GM03348 (cell line): ENCODE results near the gene GPC1.
A peak's percentile ranks its signal among the peaks of the same experiment; 100 is the strongest.

Experiments used
- DNase-seq: peaks from one replicate; pipeline ENCODE4 v3.0.0; 2012; ENCODE audit warnings: low spot score

Gene GPC1

DNA sequence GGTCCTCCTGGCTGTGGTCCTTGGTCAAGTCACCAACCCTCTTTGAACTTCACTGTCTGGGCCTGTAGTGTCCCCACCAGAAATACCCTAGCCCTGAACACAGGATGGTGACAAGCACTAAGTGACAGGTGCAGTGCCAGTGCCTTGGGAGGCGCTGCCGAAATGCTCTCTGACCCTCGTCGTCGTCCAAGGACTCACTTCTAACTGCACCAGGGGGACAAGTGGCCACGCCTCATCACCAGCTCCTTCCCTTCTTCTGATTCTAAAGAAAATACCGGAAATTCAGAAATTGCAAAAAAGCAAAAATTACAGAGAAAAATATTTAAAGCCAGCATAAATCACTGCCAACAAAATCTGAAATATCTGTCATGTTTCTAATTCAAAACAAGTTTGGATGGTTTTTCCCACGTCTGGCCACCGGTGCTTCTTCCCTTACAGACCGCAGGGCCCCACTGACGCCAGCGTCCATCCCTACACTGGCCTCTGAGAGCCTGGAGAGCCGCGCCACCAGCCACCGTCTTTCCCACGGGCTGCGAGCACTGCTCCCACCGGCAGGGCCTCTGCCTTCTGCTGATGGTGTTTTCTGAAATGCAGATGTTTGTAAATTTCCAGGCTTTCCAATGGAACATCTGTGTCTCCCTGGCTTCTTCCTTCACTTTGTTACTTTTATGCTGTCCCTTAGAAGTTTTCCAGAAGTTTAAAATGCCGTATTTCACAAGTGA lies 37.4 kb upstream of the GPC1 start:
- DNase-seq: peak; percentile 15

DNA sequence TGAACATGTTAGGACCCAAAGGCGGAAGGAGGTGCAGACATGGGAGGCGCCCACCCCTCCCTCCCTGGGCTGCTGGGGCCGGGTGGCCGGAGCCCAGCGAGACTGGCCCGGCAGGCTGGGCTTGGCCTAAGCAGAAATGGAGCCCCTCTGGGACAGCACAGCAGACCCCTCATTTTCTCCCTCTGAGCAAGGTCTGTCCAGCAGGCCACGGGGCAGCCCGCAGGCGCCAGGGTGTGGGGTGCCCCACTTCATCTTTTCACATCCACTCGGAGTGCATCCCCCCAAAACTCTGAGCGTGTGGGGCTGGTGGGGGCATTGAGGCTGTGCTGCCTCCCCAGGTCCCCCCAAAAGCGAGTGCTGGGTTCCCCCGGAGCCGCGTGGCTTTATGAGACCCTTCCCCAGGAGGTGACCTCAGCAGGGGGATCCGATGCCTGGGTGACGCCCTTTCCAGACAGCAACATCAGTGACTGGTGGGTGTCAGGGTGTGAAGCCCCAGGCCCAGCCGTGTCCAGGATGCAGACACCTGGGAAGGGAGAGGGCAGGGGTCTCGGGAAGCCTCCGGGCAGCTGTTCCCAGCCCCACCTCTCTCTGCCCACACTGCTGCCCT lies 36.7 kb upstream of the GPC1 start:
- DNase-seq: peak; percentile 5

DNA sequence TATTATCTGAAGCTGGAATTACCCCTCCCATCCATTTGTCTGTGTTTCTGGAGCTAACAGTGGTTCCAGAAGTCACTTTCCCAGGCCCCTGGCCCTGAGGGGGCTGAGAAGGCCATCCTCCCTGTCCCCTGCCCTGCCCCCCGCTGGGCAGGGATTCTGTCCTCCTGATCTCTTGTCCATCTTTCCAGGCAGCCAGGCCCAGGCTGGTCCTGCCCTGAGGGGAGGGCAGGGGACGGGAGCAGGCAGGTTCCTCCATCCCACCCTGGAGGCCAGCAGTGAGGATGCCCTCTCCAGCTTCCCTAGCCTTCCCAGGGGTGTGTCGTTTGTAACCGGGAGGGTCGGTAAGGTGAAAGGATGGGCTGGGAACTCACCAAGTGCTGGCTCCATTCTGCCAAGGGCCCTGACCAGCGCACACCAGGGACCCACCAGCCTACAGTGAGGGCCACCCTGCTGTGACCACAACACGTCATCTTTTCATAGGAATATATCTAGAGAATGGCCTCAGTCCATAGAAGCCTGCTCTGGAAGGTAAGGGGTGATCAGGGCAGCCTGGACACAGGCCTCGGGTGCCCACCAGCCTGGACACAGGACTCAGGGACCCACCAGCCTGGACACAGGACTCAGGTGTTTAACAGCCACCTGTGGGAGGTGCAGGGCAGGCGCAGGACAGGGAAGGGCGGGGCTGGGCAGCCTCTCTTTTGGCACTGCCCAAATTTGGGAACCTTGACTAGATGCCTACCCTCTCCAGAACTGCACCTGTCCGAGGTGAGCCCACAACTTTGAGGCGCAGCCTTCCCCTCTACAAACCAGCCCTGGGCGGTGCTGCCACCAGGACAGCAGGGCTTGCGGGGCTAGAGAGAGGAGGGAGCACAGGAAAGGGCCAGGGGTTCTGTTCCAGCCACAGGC lies 35.8 kb upstream of the GPC1 start:
- DNase-seq: peak; percentile 6

DNA sequence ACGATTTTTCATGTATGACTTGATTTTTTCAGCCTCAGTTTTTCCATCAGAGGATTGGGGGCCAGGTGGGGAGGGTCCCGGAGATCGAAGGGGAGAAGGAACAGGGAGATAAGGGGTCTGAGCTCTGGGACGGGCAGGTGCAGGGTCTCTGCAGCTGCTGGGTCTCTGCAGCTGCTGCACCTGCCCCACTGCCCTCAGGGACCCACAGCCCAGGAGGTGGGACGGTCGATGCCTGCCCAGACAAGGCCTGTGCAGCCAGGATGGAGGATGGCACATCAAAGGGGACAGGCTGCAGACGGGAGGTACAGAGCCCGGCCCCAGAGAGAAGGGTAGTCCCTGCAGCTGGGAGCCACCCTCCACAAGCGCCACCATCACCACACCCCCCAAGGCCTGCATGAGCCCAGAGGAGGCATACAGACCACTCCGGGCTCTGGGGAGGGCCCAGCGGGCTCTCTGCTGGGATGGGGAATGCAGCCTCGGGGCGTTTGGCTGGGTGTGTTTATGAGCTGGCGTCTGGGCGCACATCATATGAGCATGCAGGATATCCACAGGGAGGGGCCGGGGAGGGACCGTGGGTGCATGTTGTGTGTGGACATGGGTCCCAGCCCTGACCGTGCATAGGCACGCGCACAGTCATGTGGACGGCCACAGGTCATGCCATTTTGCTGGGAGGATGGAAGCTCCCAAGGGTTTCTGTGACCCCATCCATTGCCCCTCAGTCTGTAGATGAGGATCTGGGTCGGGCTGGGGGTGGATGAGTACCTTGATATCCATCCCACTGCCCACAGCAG lies 34.9 kb upstream of the GPC1 start:
- peak; percentile 2 for DNase-seq

DNA sequence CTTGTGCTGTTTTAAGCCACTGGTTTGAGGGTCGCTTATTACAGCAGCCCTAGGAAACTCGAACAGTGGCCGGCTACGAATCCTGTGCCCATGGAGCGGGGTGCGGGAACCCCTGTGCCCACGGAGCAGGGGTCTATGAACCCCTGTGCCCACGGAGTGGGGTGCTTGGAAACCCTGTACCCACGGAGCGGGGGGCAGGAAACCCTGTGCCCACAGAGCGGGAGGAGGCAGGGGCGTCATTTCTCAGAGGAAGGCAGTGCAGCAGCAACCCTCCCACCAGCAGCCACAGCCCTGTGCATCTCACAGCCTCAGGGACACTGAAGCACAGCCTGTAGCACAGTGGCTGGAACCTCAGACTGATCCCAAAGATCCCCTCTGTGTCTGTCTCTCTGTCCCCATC lies 34.2 kb upstream of the GPC1 start:
- peak; percentile 6 for DNase-seq

DNA sequence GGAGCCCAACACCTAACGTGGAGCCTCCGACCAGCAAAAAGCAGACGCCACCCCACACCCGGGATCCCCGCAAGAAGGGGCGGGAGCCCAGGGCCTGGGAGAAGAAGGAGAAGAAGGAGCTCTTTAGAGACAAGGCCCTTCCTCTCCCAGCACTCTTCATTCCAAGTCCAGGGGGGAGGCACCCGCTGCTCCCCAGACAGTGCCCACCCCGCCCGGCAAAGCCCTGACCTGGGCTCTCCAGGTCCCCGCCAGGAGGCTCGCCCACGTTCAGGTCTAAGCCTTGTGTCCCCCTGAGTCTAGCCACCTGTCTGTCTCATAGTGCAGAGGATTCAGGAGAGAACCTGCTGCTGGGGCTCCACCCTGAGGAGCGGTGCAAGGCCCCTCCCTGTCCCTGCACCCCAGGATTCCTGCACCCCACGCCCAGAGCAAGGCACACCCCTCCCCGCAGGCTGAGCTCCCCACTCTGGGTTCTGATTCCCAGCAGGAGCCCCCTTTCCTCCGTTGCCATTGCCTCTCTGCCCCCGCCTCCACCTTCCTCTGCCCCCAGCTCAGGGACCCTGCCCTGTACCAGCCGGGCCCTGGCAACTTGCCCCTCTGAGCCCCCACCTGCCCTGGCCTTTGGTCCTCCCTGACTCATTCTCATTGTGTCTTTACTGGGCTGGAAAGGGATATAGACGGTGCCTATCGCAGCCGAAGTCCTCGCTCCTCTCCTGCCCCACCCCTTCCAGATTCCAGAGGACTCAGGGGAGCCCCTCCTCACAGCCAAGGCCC lies 33.5 kb upstream of the GPC1 start:
- DNase-seq: no peak

DNA sequence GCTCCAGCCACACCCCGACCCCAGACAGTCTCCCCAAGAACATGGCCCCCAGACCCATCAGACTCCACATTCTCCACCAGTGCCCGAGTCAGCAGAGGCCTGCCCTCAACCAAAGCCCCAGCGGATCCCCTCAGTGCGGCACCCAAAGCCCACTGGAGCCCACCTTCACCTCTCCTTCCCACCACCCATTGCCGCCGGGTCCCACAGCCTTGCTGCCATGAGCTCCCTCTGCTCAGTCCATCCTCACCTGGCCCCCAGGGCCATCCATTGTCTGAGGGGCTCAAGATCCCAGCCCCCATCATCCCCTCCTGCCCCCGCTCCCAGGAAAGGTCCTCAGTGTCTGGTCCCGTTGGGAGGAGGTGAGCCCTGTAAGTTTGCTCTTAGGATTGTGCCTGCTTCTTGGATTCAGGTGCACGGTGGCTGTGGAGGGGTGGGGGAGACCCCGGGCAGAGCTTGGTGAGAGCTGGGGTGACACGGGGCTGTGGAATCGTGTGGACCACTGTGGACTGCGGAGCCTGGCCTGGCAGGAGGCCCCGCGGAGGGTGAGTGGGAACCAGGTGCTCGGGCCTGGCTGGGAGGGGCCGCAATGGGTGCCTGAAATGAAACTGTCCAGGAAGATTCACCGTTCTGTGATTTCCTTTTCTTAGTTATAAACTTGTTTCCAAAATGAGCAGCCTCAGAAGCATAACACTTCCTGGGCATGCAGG lies 32.7 kb upstream of the GPC1 start:
- DNase-seq: peak; percentile 2

DNA sequence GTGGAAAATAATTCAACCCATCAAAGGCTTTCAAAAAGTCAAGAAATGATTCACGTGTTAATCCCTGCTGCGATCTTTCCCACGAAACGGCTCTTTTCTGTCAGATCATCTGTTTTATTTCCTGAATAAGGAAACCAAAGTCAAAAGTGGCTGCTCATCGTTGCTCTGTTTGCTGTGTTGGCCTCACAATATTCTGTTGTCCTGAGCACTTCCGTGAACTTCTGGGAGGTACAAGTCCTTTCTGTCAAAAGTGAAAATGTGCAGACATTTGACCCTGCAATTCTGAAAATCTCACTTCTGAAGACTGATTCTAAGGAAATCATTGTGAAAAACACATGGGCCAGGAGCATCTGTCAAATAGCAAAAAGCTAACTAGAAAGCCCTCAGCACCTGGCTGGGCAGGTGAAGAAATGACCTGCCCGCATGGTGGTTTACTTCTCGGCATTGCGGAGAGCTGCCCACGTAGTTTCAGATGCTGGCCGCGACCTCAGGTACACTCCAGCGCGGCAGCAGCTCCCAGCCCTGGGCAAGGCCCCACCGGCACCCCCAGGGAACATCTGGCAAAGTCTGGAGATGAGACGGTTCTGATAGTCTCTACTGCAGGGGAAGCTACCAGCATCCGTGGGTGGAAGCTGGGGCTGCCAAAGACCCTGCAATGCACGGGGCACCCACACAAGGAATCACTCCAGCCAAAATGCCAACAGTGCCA lies 31.9 kb upstream of the GPC1 start:
- DNase-seq: no peak

DNA sequence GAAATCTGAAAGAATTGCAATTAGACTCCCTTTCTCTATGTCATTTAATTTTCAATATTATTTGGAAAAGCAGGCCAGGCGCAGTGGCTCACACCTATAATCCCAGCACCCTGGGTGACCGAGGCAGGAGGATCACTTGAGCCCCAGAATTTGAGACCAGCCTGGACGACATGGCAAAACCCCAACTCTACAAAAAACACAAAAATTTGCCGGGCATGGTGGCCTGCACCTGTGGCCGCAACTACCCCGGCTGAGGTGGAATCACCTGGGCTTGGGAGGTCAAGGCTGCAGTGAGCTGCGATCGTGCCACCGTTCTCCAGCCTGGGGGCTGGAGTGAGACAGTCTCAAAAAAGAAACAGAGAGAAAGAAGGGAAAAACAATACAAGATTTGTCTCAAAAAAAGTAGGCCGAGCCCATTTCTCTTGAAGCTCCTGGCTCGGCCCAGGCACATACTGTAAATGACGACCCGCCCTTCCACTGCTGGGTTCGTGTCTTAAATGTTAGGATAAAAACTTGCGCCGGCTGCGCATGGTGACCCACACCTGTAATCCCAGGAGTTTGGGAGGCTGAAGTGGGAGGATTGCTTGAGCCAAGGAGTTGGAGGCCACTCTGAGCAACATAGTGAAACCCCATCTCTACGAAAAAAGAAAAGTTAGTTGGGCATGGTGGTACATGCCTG lies 31.1 kb upstream of the GPC1 start:
- no peak for DNase-seq

DNA sequence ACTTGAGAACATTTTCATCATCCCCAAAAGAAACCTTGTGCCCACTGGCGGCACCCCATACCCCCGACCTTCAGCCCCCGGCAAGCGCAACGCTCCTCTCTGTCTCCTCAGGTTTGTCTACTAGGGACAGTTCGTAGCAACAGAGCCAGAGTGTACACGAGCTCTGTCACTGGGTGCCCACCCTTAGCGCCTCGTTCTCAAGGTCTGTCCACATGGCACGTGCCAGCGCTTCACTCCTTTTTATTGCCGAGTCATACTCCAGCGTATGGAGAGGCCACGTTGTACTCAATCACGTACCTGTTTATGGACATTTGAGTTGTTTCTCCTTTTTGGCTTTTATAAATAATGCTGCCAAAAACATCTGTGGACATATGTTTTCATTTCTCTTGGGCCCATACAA lies 30.3 kb upstream of the GPC1 start:
- DNase-seq: no peak

DNA sequence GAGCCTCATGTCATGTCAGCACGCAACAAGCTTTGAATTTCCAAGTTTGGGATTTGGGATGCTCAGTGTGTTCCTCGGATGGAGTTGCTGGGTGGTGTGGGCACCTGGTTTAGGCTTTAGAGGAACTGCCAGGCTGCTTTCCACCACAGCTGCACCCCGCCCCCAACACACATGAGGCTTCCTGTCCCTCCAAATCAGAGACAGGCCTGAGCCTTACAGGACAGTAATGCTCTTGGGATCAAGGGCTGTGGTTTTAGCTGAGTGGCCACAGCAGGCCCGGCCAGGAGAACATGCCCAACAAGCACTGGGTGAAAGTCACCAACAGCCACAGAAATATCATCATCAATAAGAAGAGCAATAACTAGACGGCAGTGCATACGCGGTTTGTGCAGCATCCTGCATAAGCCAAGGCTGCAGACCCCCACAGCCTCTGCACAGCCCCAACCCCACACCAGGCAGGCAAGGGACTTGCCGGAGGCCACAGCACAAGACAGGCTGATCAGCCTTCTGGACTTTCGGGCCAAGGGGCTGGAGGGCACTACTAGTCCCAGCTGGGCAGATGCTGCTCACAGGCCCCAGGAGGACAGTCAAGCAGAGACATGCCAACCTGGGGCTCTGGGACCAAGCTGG lies 29.7 kb upstream of the GPC1 start:
- DNase-seq: no peak

DNA sequence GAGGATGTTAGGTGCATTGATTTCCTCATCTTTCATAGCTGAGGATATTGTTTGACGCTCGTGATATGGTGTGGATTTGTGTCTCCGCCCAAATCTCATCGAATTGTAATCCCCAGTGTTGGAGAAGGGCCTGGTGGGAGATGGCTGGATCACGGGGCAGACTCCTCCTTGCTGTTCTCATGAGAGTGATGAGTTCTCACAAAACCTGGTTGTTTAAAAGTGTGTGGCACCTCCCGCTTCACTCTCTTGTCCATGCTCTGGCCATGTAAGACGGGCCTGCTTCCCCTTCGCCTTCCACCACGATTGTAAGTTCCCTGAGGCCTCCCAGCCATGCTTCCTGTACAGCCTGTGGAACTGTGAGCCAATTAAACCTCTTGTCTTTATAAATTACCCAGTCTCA lies 28.4 kb upstream of the GPC1 start:
- DNase-seq: no peak

DNA sequence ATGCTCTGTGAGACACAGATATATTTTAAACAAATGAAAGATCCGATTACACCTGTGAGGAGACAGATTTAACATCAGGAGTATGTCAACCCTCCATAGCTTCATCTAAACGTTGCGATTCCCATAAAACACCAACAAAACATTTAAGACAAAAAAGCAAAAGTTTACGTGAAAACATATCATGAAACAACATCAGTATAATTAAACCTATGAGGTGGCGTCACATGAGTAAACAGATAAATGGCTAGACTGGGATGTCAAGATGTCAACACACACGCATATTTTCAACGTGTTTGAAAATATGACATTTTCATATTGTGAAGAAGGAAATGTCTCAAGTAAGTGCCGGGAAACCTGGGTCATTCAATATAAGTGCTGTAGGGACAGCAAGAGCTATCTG lies 25.5 kb upstream of the GPC1 start:
- no peak for DNase-seq

DNA sequence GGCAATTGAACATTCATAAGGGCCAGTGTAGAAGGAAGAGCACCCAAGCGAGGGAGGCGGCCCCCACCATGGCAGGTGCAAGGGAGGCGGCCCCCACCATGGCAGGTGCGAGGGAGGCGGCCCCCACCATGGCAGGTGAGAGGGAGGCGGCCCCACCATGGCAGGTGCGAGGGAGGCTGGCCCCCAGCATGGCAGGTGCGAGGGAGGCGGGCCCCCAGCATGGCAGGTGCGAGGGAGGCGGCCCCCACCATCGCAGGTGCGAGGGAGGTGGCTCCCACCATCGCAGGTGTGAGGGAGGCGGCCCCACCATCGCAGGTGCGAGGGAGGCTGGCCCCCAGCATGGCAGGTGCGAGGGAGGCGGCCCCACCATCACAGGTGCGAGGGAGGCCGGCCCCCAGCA lies 24.7 kb upstream of the GPC1 start:
- no peak for DNase-seq

DNA sequence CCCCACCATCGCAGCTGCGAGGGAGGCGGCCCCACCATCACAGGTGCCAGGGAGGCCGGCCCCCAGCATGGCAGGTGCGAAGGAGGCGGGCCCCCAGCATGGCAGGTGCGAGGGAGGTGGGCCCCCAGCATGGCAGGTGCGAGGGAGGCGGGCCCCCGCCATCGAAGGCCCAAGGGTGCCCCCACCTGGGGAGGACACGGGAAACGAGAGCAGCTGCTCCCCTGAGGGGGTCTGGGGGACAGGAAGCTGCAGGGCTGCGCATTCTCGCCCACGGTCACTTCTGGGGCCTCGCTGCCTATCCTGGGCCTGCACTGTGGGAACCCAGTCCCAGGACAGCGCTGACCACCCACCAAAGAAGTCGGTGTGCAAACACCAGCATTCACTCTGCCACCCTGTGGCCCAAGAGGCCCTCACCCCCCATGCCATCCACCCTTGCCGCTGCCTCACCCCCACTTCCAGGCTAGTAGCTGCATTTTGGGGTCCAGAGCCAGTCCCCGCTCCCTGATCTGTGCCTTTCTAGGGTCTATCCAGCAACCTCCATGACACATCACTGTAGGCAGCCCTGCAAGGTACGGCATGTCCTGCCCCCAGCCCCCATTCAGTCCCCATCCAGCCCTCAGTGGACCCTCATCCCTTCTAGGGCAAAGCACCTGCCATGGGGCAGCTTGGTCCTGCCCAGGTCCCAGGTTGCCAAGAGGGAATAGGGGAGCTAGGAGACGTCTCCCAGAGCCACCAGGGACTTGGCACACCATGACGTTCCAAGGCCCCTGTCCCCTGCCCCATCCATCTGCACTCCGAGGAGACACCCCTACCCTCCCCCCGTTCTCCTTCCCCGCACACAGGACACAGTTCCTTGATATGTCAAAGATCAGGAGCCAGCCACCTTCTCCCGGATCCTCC lies 24.0 kb upstream of the GPC1 start:
- no peak for DNase-seq

DNA sequence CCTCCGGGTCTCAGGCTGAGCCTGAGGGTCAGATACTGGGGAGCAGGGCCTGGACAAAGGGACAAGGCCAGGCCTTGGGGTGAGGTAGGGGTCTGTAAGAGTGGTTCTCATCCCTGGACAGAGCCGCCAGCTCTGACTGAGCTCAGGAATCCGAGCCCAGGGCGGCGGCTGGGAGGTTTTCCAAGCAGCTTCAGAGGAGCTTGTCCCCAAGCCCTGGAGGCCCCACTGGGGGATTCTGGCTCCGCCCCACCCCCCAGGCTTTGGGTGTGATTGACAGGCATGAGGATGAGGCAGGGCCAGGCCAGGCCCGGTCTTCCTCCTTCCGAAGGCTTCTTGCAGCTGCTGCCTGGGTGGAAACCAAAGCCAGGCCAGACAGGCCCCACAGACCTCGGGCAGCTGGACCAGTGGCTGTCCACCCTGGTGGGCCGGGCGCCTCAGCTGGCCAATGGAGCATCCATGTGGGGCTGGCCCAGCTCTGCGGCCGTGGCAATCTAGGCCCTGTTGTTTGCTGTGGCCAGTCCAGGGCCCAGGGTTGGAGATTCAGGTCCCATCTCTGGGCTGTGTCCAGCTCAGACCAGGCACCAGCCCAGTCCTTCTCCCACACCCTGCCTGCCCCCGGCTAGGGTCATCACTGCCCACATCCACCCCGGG lies 23.1 kb upstream of the GPC1 start:
- no peak for DNase-seq

DNA sequence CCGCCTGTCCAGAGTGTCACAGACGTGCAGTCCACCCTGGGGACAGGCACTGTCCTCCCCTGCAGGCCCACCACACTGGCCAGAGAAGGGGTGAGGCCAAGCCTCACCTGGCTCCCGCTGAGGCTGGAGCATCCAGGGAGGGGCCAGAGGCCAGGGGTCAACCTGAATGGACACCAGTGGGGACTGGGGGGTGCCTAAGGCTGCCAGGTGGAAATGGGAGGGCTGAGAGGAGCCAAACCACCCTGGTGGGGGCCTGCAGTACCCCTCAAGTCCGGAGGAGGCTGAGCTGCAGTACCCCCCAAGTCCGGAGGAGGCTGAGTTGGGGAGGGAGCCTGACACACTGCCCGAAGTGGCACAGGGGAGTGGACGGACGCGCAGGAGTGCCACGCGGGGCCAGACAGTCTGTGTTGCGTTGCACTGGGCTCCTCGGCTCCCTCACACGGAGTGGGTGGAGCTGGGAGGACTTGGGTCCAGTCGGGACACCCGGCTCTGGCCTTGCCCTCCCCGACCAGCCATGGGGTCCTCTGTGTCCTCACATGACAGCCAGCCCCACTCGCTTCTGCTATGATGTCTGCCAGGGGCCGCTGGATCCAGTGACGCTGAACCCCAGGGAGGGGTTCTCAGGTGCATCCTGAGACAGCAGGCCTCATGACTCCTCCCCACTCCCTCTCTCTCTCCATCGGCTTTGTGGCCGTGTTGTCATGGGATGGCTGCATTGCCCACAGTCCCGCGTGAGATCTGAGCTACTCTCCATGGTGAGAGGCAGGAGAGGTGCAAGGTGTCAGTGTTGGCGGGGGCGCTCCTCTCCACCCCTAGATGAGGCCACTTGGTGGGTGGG lies 22.3 kb upstream of the GPC1 start:
- no peak for DNase-seq
